ENCODE measurements around the gene PDXDC1.

DNA sequence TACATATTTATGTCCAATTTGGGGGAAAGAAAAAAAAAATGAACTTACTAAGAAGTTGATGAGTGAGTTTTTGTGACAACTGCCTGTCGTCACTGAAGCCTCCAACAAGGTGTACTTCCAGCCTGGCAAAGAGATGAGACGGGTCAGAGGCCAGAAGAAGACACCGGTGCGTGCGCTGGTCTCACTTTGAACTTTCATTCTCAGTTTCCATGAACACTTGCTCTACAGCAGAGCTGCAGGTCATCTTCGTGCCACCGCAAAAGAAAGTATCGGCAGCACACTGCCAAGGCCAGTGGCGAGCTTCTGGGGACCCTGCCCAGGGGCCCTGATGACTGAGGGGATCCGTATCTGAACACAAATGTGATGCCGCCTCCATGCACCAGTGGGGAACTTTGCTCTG is 69.5 kb downstream of the PDXDC1 start:
- TF ChIP-seq, protein P1, sequence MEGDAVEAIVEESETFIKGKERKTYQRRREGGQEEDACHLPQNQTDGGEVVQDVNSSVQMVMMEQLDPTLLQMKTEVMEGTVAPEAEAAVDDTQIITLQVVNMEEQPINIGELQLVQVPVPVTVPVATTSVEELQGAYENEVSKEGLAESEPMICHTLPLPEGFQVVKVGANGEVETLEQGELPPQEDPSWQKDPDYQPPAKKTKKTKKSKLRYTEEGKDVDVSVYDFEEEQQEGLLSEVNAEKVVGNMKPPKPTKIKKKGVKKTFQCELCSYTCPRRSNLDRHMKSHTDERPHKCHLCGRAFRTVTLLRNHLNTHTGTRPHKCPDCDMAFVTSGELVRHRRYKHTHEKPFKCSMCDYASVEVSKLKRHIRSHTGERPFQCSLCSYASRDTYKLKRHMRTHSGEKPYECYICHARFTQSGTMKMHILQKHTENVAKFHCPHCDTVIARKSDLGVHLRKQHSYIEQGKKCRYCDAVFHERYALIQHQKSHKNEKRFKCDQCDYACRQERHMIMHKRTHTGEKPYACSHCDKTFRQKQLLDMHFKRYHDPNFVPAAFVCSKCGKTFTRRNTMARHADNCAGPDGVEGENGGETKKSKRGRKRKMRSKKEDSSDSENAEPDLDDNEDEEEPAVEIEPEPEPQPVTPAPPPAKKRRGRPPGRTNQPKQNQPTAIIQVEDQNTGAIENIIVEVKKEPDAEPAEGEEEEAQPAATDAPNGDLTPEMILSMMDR (conservative IDR thresholded peaks at IDR 0.05; ENCODE audit: low read depth, low read length): no peak
- no peak for TF ChIP-seq EZH2 (IDR thresholded peaks at IDR 0.05; ENCODE audit: low read length, unreplicated experiment)
